ENCODE results near the gene MS4A18.

GRCh38 chr11:60717956-60718355 lies 6.6 kb upstream of the MS4A18 start:
- TF ChIP-seq EZH2phosphoT487 (IDR thresholded peaks at IDR 0.05; ENCODE audit: insufficient read depth, low read depth) (no peak), EZH2 (IDR thresholded peaks at IDR 0.05; ENCODE audit: insufficient read depth, poor library complexity, severe bottlenecking) (no peak)
